GM12872 (cell line): ENCODE results near the gene COASY.

ENCODE experiments used
- CTCF ChIP-seq: IDR thresholded peaks from 3 replicates; pipeline ENCODE4 v1.5.1; 2011; ENCODE audit warnings: low read depth, mild to moderate bottlenecking, low read length, moderate library complexity; ENCODE audit not compliant: insufficient read depth

Gene COASY

GRCh38 chr17:42555961-42556617 lies 5.9 kb upstream of the COASY start:
- peak; percentile 25; the same call in 1 of the 3 replicates for TF ChIP-seq CTCF

- TF ChIP-seq CTCF: no peak
Measured at GRCh38 chr17:42559075-42559474, 2.9 kb upstream of the COASY start.

DNA sequence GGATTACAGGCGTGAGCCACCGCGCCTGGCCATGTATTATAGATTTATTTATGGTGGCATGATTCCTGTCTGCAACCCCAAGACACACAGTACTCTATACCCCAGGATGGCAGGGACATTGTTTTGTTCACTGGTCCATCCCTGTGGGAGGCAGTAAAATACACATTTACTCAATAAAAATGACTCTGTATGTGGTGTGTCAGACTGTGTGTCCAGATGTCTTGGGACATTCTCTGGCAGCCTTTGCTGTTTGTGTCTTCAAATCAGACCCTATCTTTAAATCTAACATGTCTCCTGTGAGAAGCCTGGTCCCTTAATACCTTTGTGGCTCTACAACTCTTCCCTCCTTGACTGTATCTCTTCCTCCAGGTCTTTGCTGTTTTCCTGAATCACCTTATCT lies 1.7 kb upstream of the COASY start:
- TF ChIP-seq CTCF: no peak

GRCh38 chr17:42562388-42563142 lies 617 bp downstream of the COASY start:
- no peak for TF ChIP-seq CTCF

GRCh38 chr17:42563143-42563509 lies 1.2 kb downstream of the COASY start:
- TF ChIP-seq CTCF: no peak

DNA sequence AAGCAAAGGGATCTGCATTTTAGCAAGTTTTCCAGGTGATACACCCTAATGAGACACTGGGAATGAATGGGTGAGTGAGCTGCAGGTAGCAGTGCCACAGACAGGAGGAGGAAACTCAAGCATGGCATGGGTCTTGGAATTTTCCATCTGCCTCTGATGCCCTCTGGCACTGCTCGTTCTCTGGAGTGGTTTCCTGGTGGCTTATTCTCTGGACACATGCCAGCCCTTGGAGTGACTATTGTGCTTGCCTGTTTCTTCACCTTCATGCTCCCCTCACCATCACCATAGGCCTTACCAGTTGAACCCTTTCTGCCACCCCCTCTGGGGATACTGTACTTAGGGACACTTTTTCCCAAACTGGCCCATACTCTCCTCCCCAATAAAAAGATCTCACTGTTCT lies 1.6 kb downstream of the COASY start:
- TF ChIP-seq CTCF: no peak

GRCh38 chr17:42563950-42564349 lies 2.0 kb downstream of the COASY start:
- TF ChIP-seq CTCF: no peak
